AG10803 (cell line): Measurements from ENCODE around the gene SEC24D.

Experiments
- DNase-seq: peaks from one replicate; pipeline ENCODE4 v3.0.0; 2010; ENCODE audit warnings: low read depth
- H3K4me3 ChIP-seq: 2 replicates; pipeline ENCODE4 v1.5.1; 2011; ENCODE audit warnings: mild to moderate bottlenecking, low read length, control low read depth
- CTCF ChIP-seq: conservative IDR thresholded peaks from 2 replicates; pipeline ENCODE4 v1.5.1; 2011; ENCODE audit warnings: mild to moderate bottlenecking, low read length, control low read depth, inconsistent platforms

The SEC24D gene

GRCh38 chr4:118714682-118715081 is 121.2 kb downstream of the SEC24D start:
- no peak overlapping the region for H3K4me3 ChIP-seq
- no peak for TF ChIP-seq CTCF
- DNase-seq = no peak

GRCh38 chr4:118712872-118713271 is 123.1 kb downstream of the SEC24D start:
- no peak for TF ChIP-seq CTCF
- no peak overlapping the region for H3K4me3 ChIP-seq
- DNase-seq = no peak

- TF ChIP-seq CTCF = no peak
- peak; percentile 24 for DNase-seq
- no peak overlapping the region for H3K4me3 ChIP-seq
Measured at GRCh38 chr4:118711052-118711451, 124.9 kb downstream of the SEC24D start.

- TF ChIP-seq CTCF = no peak
- H3K4me3 ChIP-seq = no peak overlapping the region
- DNase-seq = no peak
Measured at GRCh38 chr4:118703118-118703517, 132.8 kb downstream of the SEC24D start.

- peak; percentile 23 for TF ChIP-seq CTCF
- H3K4me3 ChIP-seq = peak within 1 kb of the TSS; percentile 74
- peak; percentile 85 for DNase-seq
Measured at GRCh38 chr4:118684873-118685811, 150.8 kb downstream of the SEC24D start, which contains the start of gene METTL14. Gene METTL14 (plus strand): TSS chr4:118685392. CDS start chr4:118685535, 143 bp downstream.

- DNase-seq = no peak
- H3K4me3 ChIP-seq = no peak overlapping the region
- TF ChIP-seq CTCF = no peak
Measured at GRCh38 chr4:118683513-118683912, 152.4 kb downstream of the SEC24D start.

- no peak overlapping the region for H3K4me3 ChIP-seq
- peak; percentile 67 for TF ChIP-seq CTCF
- peak; percentile 50 for DNase-seq
Measured at GRCh38 chr4:118682928-118683327, 153.0 kb downstream of the SEC24D start.
